ENCODE results near the gene ATG7.

The ATG7 gene

DNA sequence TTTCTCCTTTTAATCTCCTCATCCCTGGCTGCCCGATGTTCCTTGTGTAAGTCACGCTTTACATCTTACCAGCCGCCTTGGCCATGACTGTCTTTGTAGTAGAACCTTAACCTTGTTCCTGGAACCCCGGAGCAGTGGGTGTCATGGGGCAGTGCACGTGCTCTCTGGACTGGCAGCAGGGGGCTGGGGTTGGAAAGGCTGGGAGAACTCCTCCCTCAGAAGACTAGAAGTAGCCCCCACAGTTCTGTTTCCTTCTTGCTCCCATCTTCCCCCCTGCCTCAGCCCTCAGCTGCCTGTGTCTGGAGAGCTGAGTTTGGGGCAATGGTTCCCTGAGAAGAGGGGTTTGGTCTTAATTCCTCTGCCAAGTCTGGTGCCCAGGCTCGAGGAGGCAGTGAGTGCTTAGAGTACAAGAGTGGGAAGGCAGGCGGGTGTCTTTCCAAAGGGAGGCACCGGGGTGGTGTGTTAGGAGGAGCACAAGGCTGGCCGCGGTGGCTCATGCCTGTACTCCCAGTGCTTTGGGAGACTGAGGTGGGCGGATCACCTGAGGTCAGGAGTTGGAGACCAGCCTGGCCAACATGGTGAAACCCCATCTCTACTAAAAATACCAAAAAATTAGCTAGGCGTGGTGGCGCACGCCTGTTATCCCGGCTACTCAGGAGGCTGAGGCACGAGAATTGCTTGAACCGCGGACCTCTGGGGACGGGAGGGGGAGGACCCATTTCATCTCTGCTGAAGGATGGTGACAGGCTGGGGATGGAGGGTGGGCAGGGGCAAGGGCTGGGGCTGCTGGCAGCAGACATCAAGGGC lies 271.1 kb downstream of the ATG7 start:
- Histone ChIP-seq H3K4me3 (IDR thresholded peaks at IDR 0.05; ENCODE audit: insufficient read depth, low read depth, low read length) (no peak overlapping the region), H3K4me2 (no peak overlapping the region), H3K27ac (no peak overlapping the region), H2AFZ (ENCODE audit: low read depth) (no peak overlapping the region), H3K79me2 (ENCODE audit: insufficient read depth, low read depth) (no peaks in the 10 kb centered on the region), H4K20me1 (ENCODE audit: insufficient read depth) (no peaks in the 10 kb centered on the region), H3K4me1 (ENCODE audit: low read depth, poor library complexity, severe bottlenecking) (no peaks in the 10 kb centered on the region), H3K9ac (no peak overlapping the region), H3K27me3 (ENCODE audit: insufficient read depth, low read depth) (no peaks in the 10 kb centered on the region), H3K36me3 (ENCODE audit: insufficient read depth) (no peaks in the 10 kb centered on the region)
- TF ChIP-seq, protein P1, sequence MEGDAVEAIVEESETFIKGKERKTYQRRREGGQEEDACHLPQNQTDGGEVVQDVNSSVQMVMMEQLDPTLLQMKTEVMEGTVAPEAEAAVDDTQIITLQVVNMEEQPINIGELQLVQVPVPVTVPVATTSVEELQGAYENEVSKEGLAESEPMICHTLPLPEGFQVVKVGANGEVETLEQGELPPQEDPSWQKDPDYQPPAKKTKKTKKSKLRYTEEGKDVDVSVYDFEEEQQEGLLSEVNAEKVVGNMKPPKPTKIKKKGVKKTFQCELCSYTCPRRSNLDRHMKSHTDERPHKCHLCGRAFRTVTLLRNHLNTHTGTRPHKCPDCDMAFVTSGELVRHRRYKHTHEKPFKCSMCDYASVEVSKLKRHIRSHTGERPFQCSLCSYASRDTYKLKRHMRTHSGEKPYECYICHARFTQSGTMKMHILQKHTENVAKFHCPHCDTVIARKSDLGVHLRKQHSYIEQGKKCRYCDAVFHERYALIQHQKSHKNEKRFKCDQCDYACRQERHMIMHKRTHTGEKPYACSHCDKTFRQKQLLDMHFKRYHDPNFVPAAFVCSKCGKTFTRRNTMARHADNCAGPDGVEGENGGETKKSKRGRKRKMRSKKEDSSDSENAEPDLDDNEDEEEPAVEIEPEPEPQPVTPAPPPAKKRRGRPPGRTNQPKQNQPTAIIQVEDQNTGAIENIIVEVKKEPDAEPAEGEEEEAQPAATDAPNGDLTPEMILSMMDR (conservative IDR thresholded peaks at IDR 0.05; ENCODE audit: low read depth, low read length), result no peak

DNA sequence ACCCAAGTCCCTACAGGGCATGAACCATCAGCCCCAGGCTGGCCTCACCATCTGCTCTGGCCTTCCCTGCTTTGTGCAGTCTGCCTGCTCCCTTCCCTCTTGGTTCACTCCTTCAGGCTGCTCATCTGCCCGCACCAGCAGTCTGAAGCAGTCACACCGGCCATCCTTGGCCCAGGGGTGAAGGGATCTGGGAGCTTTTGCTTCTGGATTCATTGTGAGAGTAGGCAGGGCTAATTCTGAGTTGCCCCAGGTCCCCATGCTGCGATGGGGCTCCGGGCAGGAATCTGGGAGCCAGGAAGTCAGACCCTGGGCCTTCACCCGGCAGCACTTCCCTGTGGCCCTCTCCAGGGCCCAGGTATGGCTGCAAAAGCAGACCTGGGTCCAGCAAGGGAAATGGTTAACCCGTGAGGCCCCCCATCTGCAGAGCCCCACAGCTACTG lies 271.8 kb downstream of the ATG7 start:
- TF ChIP-seq, protein P1 (conservative IDR thresholded peaks at IDR 0.05; ENCODE audit: low read depth, low read length), result no peak
- no peaks in the 10 kb centered on the region for H4K20me1 ChIP-seq (ENCODE audit: insufficient read depth)
- no peaks in the 10 kb centered on the region for H3K36me3 ChIP-seq (ENCODE audit: insufficient read depth)
- H3K27me3 ChIP-seq (ENCODE audit: insufficient read depth, low read depth), result no peaks in the 10 kb centered on the region
- H3K4me2 ChIP-seq, result no peak overlapping the region
- no peaks in the 10 kb centered on the region for H3K4me1 ChIP-seq (ENCODE audit: low read depth, poor library complexity, severe bottlenecking)
- no peak overlapping the region for H3K27ac ChIP-seq
- no peak overlapping the region for H3K9ac ChIP-seq
- H3K4me3 ChIP-seq (IDR thresholded peaks at IDR 0.05; ENCODE audit: insufficient read depth, low read depth, low read length), result no peak overlapping the region
- no peak overlapping the region for H2AFZ ChIP-seq (ENCODE audit: low read depth)
- H3K79me2 ChIP-seq (ENCODE audit: insufficient read depth, low read depth), result no peaks in the 10 kb centered on the region

DNA sequence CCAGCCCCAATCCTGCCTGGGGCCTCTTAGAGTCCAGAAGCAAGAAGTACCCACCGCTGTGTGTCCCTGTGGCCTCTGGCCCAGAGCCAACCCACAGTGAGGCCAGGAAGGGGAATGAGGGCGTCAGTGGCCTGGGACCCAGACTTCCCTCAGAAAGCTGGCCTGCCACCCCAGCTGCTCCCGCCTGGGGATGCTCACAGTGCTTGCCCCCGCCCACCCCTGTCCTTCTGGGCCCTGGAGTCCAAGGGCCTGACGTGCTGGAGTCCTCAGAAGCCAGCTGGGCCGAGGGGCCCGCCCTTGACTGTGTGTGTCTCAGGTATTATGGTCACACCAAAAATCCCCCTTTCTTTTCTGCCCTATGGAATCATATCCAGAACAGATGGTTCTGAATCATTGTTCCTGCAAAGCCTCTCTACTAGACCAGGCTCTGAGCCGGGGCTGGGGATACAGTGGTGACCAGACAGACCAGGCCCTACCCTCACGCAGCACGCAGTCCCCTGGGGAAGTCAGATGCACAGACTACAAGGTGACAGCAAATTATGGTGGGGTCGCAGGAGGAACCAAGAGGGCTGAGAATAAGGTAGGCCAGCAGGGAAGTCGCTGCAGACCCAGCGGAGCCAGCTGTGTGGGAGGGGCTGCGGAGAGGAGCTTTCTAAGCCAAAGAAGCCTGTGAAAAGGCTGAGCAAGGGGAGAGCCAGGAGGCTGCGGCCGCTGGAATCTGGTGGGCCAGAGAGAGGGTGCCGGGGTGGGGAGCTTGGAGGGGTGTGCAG lies 272.4 kb downstream of the ATG7 start:
- H4K20me1 ChIP-seq (ENCODE audit: insufficient read depth), result no peaks in the 10 kb centered on the region

DNA sequence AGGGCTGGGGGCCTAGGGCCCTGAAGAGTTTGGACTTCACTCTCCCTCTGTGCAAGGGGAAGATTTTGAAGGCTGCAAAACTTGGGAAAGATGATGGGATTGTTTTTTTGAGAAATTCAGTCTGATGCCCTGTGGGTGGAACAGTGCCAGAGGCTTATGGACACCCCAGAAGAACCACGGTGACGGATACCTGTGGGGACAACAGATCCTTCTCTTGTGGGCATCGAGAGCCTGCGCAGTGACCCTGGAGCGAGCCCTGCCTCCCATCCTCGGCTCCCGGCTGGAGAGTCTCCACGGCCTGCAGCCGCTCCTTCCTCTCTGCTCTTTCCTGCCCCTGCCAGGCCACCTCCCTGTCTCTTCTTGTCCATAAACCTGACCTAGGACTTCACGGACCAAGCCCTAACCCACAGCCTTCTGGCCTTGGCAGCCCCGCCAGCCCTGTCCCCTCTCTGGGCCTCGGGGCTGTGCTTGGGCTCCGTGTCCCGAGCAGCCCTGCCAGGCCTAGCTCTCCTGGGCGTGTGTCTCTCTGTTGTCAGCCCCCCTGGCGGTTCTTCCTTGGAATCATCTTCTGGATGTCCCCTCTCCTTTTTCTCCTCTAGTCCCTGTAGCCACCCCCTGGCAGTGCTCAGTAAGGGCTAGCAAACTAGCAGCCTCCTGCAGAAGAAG lies 273.1 kb downstream of the ATG7 start:
- Histone ChIP-seq H3K27me3 (ENCODE audit: insufficient read depth, low read depth) (no peaks in the 10 kb centered on the region), H3K27ac (no peak overlapping the region), H3K9ac (no peak overlapping the region), H3K4me3 (IDR thresholded peaks at IDR 0.05; ENCODE audit: insufficient read depth, low read depth, low read length) (no peak overlapping the region), H3K4me2 (no peak overlapping the region), H4K20me1 (ENCODE audit: insufficient read depth) (no peaks in the 10 kb centered on the region), H3K4me1 (ENCODE audit: low read depth, poor library complexity, severe bottlenecking) (no peaks in the 10 kb centered on the region), H3K79me2 (ENCODE audit: insufficient read depth, low read depth) (no peaks in the 10 kb centered on the region), H2AFZ (ENCODE audit: low read depth) (no peak overlapping the region), H3K36me3 (ENCODE audit: insufficient read depth) (no peaks in the 10 kb centered on the region)
- TF ChIP-seq, protein P1 (conservative IDR thresholded peaks at IDR 0.05; ENCODE audit: low read depth, low read length), result no peak

More for the DNA sequence above, 272.4 kb downstream of the ATG7 start:
- Histone ChIP-seq H3K36me3 (ENCODE audit: insufficient read depth) (no peaks in the 10 kb centered on the region), H3K27ac (no peak overlapping the region), H3K4me3 (IDR thresholded peaks at IDR 0.05; ENCODE audit: insufficient read depth, low read depth, low read length) (no peak overlapping the region), H3K4me2 (no peak overlapping the region), H3K79me2 (ENCODE audit: insufficient read depth, low read depth) (no peaks in the 10 kb centered on the region), H2AFZ (ENCODE audit: low read depth) (no peak overlapping the region), H3K27me3 (ENCODE audit: insufficient read depth, low read depth) (no peaks in the 10 kb centered on the region), H3K4me1 (ENCODE audit: low read depth, poor library complexity, severe bottlenecking) (no peaks in the 10 kb centered on the region), H3K9ac (no peak overlapping the region)
- TF ChIP-seq, protein P1 (conservative IDR thresholded peaks at IDR 0.05; ENCODE audit: low read depth, low read length), result no peak
